Astrocyte of the cerebellum (primary cell): ENCODE results near the gene DLGAP1.

Source experiments
- DNase-seq: peaks from one replicate; pipeline ENCODE4 v3.0.0-alpha.2; 2011; ENCODE audit warnings: low read depth
- H3K4me3 ChIP-seq: 2 replicates; pipeline ENCODE4 v1.5.1; 2011; ENCODE audit warnings: mild to moderate bottlenecking, low read depth, low read length, moderate library complexity
- in situ Hi-C: cut with HindIII; loops from 2 replicates; pipeline ENCODE4 v1.10.0; 2017; ENCODE audit warnings: low sequenced_read_pairs
- TF ChIP-seq, protein P1 (sequence below): IDR thresholded peaks from 2 replicates; pipeline ENCODE4 v1.5.1; 2012; ENCODE audit warnings: low read length, low read depth, moderate library complexity, mild to moderate bottlenecking; ENCODE audit errors: missing control alignments

Gene DLGAP1

DNA sequence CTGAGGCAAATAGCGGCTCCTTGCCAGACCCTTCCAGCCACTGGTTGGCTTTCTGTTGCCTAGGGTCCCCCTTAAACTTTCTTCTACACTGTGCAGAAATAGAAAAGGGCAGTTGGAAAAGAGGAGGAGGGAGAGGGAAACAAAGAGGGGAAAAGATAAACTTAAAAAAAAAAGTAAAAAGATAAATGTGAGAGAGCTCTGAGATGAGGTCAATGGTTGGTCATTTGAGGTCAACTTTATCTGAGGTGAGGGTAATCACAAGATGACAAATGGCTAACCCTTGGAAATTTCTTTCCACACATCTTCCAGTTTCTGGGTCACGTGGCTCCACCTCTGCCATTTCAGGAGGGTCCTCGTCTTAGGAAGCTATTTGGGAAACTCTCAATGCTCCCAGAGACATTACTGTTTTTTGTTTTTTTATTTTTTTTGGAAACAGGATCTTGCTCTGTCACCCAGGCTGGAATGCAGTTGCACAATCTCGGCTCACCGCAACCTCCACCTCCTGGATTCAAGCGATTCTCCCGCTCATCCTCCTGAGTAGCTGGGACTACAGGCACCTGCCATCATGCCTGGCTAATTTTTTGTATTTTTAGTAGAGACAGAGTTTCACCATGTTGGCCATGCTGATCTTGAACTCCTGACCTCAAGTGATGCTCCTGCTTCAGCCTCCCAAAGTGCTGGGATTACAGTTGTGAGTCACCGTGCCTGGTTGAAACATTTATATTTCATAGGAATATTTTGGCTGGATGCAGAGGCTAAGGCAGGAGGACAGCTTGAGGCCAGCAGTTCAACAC is 805.3 kb downstream of the DLGAP1 start:
- no peak overlapping the region for H3K4me3 ChIP-seq
- TF ChIP-seq, protein P1, sequence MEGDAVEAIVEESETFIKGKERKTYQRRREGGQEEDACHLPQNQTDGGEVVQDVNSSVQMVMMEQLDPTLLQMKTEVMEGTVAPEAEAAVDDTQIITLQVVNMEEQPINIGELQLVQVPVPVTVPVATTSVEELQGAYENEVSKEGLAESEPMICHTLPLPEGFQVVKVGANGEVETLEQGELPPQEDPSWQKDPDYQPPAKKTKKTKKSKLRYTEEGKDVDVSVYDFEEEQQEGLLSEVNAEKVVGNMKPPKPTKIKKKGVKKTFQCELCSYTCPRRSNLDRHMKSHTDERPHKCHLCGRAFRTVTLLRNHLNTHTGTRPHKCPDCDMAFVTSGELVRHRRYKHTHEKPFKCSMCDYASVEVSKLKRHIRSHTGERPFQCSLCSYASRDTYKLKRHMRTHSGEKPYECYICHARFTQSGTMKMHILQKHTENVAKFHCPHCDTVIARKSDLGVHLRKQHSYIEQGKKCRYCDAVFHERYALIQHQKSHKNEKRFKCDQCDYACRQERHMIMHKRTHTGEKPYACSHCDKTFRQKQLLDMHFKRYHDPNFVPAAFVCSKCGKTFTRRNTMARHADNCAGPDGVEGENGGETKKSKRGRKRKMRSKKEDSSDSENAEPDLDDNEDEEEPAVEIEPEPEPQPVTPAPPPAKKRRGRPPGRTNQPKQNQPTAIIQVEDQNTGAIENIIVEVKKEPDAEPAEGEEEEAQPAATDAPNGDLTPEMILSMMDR = no peak
- in situ Hi-C loops = no loop called here
- DNase-seq = peak; percentile 49

DNA sequence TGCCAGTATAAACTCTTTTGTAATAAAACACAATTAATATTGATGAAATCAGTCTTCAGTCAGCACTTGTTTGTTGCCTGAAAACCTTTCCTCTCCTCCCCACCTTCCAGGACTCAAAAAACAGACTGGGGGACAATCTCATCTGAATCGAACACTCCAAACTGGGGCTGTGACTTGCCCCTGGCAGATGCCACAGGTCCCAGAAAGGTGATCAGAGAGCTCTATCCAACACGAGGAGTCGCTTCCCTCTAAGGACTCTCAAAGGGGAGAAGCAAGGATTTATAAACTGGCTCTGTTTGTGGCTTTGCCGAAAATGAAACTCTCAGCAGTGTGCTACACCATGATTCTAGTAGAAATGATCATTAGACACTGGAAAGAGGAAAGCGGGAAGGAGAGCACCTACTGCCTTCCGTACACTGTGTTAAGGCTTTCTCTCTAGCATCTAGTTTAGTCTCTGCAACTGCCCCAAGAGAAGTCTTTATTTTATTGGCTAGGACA is 805.9 kb downstream of the DLGAP1 start:
- DNase-seq = no peak
- in situ Hi-C loops = no loop called here
- no peak overlapping the region for H3K4me3 ChIP-seq
- TF ChIP-seq, protein P1 = no peak

DNA sequence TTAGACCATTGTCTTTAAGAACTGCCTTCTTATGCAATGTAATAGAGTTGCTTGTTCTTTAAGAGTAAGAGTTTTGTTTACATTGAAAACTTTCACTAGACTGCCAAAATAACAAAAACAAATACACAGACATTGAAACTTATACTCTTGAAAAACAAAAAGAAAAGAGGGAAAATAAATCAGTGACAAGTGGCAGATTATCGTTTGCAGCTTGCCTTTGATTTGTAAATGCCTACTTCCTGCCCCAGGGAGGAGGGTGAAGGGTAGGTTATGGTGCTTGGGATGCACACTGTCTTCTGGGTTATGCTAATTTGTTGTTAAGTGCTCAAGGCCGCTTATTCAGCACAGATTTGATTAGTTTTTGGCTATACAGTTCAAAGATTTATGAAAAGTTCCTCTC is 806.5 kb downstream of the DLGAP1 start:
- no peak overlapping the region for H3K4me3 ChIP-seq
- in situ Hi-C loops = no loop called here
- TF ChIP-seq, protein P1 = no peak
- DNase-seq = no peak

DNA sequence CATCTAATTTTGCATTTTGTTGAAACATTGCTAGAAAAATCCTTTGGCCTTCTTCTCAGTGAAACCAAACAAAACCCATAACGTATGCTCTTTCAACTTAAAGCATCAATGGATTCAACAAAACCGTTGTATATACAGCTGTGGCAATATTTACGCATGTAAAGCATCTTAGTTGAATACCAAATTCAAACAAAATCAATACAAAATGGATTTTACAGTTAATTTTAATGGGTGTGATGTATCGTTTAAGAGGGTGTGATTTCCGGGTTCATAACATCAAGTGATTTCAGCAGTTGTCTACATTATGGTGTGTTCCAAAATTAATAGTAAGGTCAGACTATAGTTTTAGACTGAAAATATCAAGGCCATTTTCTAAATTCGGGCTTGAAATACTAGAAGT is 806.9 kb downstream of the DLGAP1 start:
- in situ Hi-C loops = no loop called here
- TF ChIP-seq, protein P1 = no peak

DNA sequence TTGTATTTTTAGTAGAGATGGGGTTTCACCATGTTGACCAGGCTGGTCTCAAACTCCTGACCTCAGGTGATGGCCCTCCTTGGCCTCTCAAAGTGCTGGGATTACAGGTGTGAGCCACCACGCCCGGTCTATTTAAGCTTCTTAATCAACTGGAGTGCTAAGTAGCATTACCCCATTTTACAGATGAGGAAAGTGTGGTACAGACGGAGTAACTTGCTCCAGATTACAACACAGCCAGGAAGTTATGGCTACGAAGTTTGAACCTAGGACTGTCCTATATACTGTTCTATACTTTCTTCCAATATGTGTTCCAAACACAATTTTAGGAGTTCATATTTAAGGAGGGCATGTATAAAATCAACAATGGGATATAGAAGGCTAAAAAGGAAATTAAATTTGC is 807.5 kb downstream of the DLGAP1 start:
- DNase-seq = no peak
- in situ Hi-C loops = no loop called here
- TF ChIP-seq, protein P1 = no peak
- H3K4me3 ChIP-seq = no peak overlapping the region

More for the DNA sequence above, 806.9 kb downstream of the DLGAP1 start:
- DNase-seq = no peak
- H3K4me3 ChIP-seq = no peak overlapping the region

DNA sequence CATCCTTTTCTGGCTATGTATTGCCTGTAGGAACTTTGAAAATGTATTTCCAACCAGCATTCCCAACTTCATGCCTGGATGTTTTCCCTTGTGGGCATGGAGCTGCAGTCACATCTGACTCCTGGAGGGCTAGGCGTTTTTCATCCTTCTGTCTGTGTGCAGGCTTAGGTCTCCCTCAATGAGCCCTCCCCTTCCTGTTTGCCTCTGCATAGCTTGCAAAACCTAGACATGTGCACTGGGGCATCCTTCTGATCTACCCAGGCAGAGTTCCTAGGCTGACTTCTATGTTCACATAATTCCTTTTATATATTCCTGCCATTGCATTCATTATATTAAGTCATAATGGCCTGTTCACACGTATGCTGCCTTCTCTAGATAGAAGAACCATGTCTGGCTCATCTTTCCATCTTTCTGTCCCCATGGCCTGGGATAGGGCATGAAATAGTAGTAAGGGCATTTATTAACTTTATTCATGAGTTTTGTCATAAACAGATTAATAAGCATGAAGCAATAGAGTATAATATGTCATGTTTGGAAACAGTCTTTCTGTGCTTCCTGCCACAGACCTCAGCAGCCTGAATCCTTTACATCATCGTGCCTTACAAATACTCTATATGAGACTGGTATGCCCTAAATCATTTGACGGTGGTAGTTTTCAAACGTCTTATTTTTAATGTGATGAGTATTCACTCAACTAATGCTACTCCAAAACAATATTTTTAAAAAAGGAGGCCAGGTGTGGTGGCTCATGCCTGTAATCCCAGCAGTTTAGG is 809.5 kb downstream of the DLGAP1 start:
- DNase-seq = no peak
- in situ Hi-C loops = no loop called here
- H3K4me3 ChIP-seq = no peak overlapping the region
- TF ChIP-seq, protein P1 = no peak
